Measurements from ENCODE around the gene TTC1.
"Not testable (repeated sequence)": the region's sequence is repeated elsewhere in the genome, so short reads cannot be mapped to it uniquely, and the experiment has no call there.

TTC1 gene

GRCh38 chr5:160044391-160044804, 35.5 kb downstream of the TTC1 start:
- no peak for DNase-seq

GRCh38 chr5:160044967-160045366, 36.0 kb downstream of the TTC1 start:
- no peak for DNase-seq

GRCh38 chr5:160047423-160047822, 38.5 kb downstream of the TTC1 start:
- DNase-seq, result no peak

- DNase-seq, result no peak
These were observed 39.2 kb downstream of the TTC1 start for GRCh38 chr5:160048131-160048530.

- no peak for DNase-seq
These were observed 40.2 kb downstream of the TTC1 start for GRCh38 chr5:160049099-160049498.

- DNase-seq, result no peak
These were observed 45.1 kb downstream of the TTC1 start for GRCh38 chr5:160054047-160054446.

GRCh38 chr5:160054831-160055230, 45.9 kb downstream of the TTC1 start:
- DNase-seq, result no peak

GRCh38 chr5:160057256-160057655, 48.3 kb downstream of the TTC1 start:
- no peak for DNase-seq

- no peak for DNase-seq
These were observed 51.1 kb downstream of the TTC1 start for GRCh38 chr5:160060001-160060400.

GRCh38 chr5:160061770-160062169, 52.8 kb downstream of the TTC1 start:
- DNase-seq, result no peak

GRCh38 chr5:160064417-160064810, 55.5 kb downstream of the TTC1 start:
- no peak for DNase-seq

- DNase-seq, result no peak
These were observed 56.2 kb downstream of the TTC1 start for GRCh38 chr5:160064995-160065614.

- not testable (repeated sequence) for DNase-seq
These were observed 60.2 kb downstream of the TTC1 start for GRCh38 chr5:160069120-160069519.

GRCh38 chr5:160071516-160071915, 62.6 kb downstream of the TTC1 start:
- DNase-seq, result no peak

GRCh38 chr5:160071916-160072315, 63.0 kb downstream of the TTC1 start:
- DNase-seq, result no peak

GRCh38 chr5:160075073-160075472, 66.1 kb downstream of the TTC1 start:
- no peak for DNase-seq

GRCh38 chr5:160076997-160077396, 68.1 kb downstream of the TTC1 start:
- no peak for DNase-seq

GRCh38 chr5:160079753-160080152, 70.8 kb downstream of the TTC1 start:
- no peak for DNase-seq

GRCh38 chr5:160081495-160081894, 72.6 kb downstream of the TTC1 start:
- DNase-seq, result no peak

GRCh38 chr5:160082614-160083500, 73.9 kb downstream of the TTC1 start:
- DNase-seq, result no peak

- DNase-seq, result no peak
These were observed 74.6 kb downstream of the TTC1 start for GRCh38 chr5:160083501-160083900.

GRCh38 chr5:160084144-160084543, 75.2 kb downstream of the TTC1 start:
- no peak for DNase-seq

GRCh38 chr5:160087199-160087598, 78.3 kb downstream of the TTC1 start:
- DNase-seq, result no peak

GRCh38 chr5:160088805-160089204, 79.9 kb downstream of the TTC1 start:
- DNase-seq, result no peak
